GM23248 (cell line): ENCODE data around the gene WDR35.

Experiments
- EZH2 ChIP-seq: fragments of 200-600 bp; sonication (generic); IDR thresholded peaks from 2 replicates; pipeline ENCODE4 v1.6.1; 2018; ENCODE audit warnings: antibody characterized with exemption, mild to moderate bottlenecking; ENCODE audit not compliant: insufficient read depth, poor library complexity, severe bottlenecking
- EZH2phosphoT487 ChIP-seq: fragments of 200-600 bp; sonication (generic); IDR thresholded peaks from 2 replicates; pipeline ENCODE4 v1.6.1; 2018; ENCODE audit warnings: antibody characterized with exemption, moderate library complexity, mild to moderate bottlenecking, low read depth; ENCODE audit not compliant: insufficient read depth

DNA sequence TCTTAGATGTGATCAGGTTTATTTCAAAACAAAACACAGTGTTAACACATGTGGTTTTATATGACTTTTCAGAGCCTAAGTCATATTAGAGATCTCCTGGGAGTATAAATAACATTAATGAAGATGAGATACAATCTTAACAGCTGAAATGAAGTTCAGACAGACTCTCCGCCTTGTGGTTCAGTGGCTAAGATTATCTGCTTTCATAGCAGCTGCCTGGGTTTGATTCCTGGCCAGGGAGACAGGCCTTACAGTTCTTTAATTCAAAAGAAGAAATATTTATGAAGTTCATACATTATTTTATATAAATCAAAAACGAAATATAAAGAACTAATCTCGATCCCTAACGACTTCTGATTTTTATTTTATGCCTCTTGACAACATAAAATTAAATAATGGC lies 52.9 kb downstream of the WDR35 start:
- TF ChIP-seq EZH2 (no peak), EZH2phosphoT487 (no peak)
